H1 (cell line): ENCODE data around the gene ARHGEF38. TPM values are rescaled to one million over a fixed set of nuclear protein-coding genes. Genes with fewer than 3 reads are reported as not detected.

Source experiments
- CTCF ChIA-PET: fragments of 300-600 bp; sonication (Branson Sonifier 250); formaldehyde crosslinking; loops from one replicate; lab custom pipeline; 2021; ENCODE audit not compliant: partially characterized antibody; lab: Charles Lee
- POLR2A ChIA-PET: fragments of 300-600 bp; sonication (Branson Sonifier 250); formaldehyde crosslinking; loops from one replicate; lab custom pipeline; 2021; ENCODE audit warnings: inconsistent platforms; ENCODE audit not compliant: partially characterized antibody; lab: Charles Lee
- DNase-seq, 2 experiments: peaks; one replicate each; pipeline versions ENCODE4 v3.0.0 to v3.0.0-alpha.2; 2010 to 2022; ENCODE audit warnings: low spot score in 2 of 2, low read depth in 1 of 2, mixed read lengths in 1 of 2
- FAIRE-seq: peaks from 2 replicates; lab custom pipeline; 2011; peaks lifted over from hg19 to GRCh38; lab: Jason Lieb, UNC
- H2AFZ ChIP-seq: 2 replicates; pipeline ENCODE4 v1.8.1; 2012; ENCODE audit warnings: low read length, inconsistent platforms
- H2AK5ac ChIP-seq: 2 replicates; pipeline ENCODE4 v1.6.1; 2013; ENCODE audit warnings: low read depth, low read length
- H2BK120ac ChIP-seq: replicated peaks from 2 replicates; pipeline ENCODE3; 2013; ENCODE audit warnings: low read depth, low read length, inconsistent platforms
- H2BK12ac ChIP-seq: 2 replicates; pipeline ENCODE4 v1.6.1; 2013; ENCODE audit warnings: low read depth, low read length
- H2BK15ac ChIP-seq: 2 replicates; pipeline ENCODE4 v1.6.1; 2013; ENCODE audit warnings: low read length
- H2BK20ac ChIP-seq: 2 replicates; pipeline ENCODE4 v1.6.1; 2013; ENCODE audit warnings: low read length
- H2BK5ac ChIP-seq: 2 replicates; pipeline ENCODE4 v1.6.1; 2013; ENCODE audit warnings: low read depth, low read length
- H3K14ac ChIP-seq: 2 replicates; pipeline ENCODE4 v1.6.1; 2013; ENCODE audit warnings: inconsistent platforms; ENCODE audit not compliant: insufficient read length
- H3K18ac ChIP-seq: 2 replicates; pipeline ENCODE4 v1.6.1; 2013; ENCODE audit warnings: low read length; ENCODE audit errors: extremely low read depth
- H3K23ac ChIP-seq: 2 replicates; pipeline ENCODE4 v1.6.1; 2013; ENCODE audit warnings: inconsistent platforms; ENCODE audit not compliant: insufficient read length
- H3K23me2 ChIP-seq: 2 replicates; pipeline ENCODE4 v1.6.1; 2013; ENCODE audit warnings: low read depth, low read length
- H3K27ac ChIP-seq: 2 replicates; pipeline ENCODE4 v1.6.1; 2011; ENCODE audit warnings: low read depth, low read length, inconsistent platforms
- H3K27me3 ChIP-seq, 4 experiments: replicated peaks in 1 of 4; 1 replicate in 1 of 4; 2 replicates in 3 of 4; pipeline versions ENCODE4 v1.6.1 to v1.8.1; 2011 to 2013; ENCODE audit warnings: low read length in 3 of 4, mild to moderate bottlenecking in 3 of 4, inconsistent platforms in 2 of 4, mixed read lengths in 2 of 4, moderate library complexity in 1 of 4; ENCODE audit not compliant: control insufficient read depth in 3 of 4, insufficient read depth in 3 of 4; ENCODE audit errors: extremely low read depth in 1 of 4
- H3K36me3 ChIP-seq, 4 experiments: 2 replicates each; pipeline versions ENCODE4 v1.6.1 to v1.8.1; 2011 to 2013; ENCODE audit warnings: mild to moderate bottlenecking in 4 of 4, low read length in 3 of 4, moderate library complexity in 2 of 4, control low read depth in 1 of 4, inconsistent platforms in 1 of 4; ENCODE audit not compliant: insufficient read depth in 4 of 4, control insufficient read depth in 2 of 4
- H3K4ac ChIP-seq: replicated peaks from 2 replicates; pipeline ENCODE3; 2013; ENCODE audit warnings: low read length, low read depth, mixed read lengths, inconsistent platforms; ENCODE audit not compliant: insufficient read length
- H3K4me1 ChIP-seq, 4 experiments: replicated peaks in 1 of 4; 1 replicate in 1 of 4; 2 replicates in 3 of 4; pipeline versions ENCODE4 v1.6.1 to v1.8.1; 2011 to 2013; ENCODE audit warnings: low read length in 3 of 4, inconsistent platforms in 2 of 4, mixed read lengths in 1 of 4; ENCODE audit not compliant: insufficient read depth in 4 of 4, control insufficient read depth in 3 of 4
- H3K4me2 ChIP-seq, 2 experiments: 2 replicates each; pipeline versions ENCODE4 v1.6.1 to v1.8.1; 2011 to 2013; ENCODE audit warnings: low read depth in 2 of 2, low read length in 2 of 2, control low read depth in 1 of 2, inconsistent platforms in 1 of 2, mild to moderate bottlenecking in 1 of 2; ENCODE audit not compliant: insufficient read depth in 1 of 2
- H3K4me3 ChIP-seq, 4 experiments: fragments of 200-600, 300-600 bp in 1 of 4; sonication (generic), shearing (Covaris generic), sonication (Bioruptor Twin) in 1 of 4; 2 replicates each; pipeline versions ENCODE4 v1.5.1 to v1.8.1; 2011 to 2016; ENCODE audit warnings: low read length in 4 of 4, low read depth in 3 of 4, control low read depth in 2 of 4, inconsistent platforms in 2 of 4, mild to moderate bottlenecking in 2 of 4, mixed read lengths in 1 of 4, moderate library complexity in 1 of 4; ENCODE audit not compliant: insufficient read depth in 2 of 4; ENCODE audit errors: extremely low read depth in 1 of 4
- H3K56ac ChIP-seq: replicated peaks from 2 replicates; pipeline ENCODE3; 2013; ENCODE audit warnings: low read depth, mild to moderate bottlenecking, mixed read lengths, low read length, inconsistent platforms; ENCODE audit not compliant: insufficient read length
- H3K79me1 ChIP-seq: 2 replicates; pipeline ENCODE4 v1.6.1; 2013; ENCODE audit warnings: low read depth, low read length, control low read depth
- H3K79me2 ChIP-seq, 2 experiments: 2 replicates each; pipeline versions ENCODE4 v1.6.1 to v1.8.1; 2012 to 2013; ENCODE audit warnings: low read length in 2 of 2, mild to moderate bottlenecking in 2 of 2, inconsistent platforms in 1 of 2; ENCODE audit not compliant: insufficient read depth in 2 of 2, control insufficient read depth in 1 of 2
- H3K9ac ChIP-seq, 4 experiments: replicated peaks in 1 of 4; 1 replicate in 1 of 4; 2 replicates in 3 of 4; pipeline versions ENCODE4 v1.6.1 to v1.8.1; 2011 to 2013; ENCODE audit warnings: low read depth in 3 of 4, low read length in 3 of 4, control low read depth in 2 of 4, mild to moderate bottlenecking in 2 of 4, moderate library complexity in 2 of 4, inconsistent platforms in 1 of 4; ENCODE audit errors: extremely low read depth in 1 of 4
- H3K9me3 ChIP-seq, 2 experiments: 2 replicates each; pipeline versions ENCODE4 v1.6.1 to v1.8.1; 2012 to 2013; ENCODE audit warnings: mild to moderate bottlenecking in 2 of 2, moderate library complexity in 2 of 2, control low read depth in 1 of 2, inconsistent platforms in 1 of 2, low read depth in 1 of 2, low read length in 1 of 2, mixed read lengths in 1 of 2; ENCODE audit not compliant: insufficient read depth in 2 of 2
- H4K20me1 ChIP-seq, 2 experiments: replicated peaks in 1 of 2; 2 replicates each; pipeline versions ENCODE3 to v1.8.1; 2011 to 2013; ENCODE audit warnings: inconsistent platforms in 2 of 2, low read length in 2 of 2, mild to moderate bottlenecking in 1 of 2; ENCODE audit not compliant: insufficient read depth in 2 of 2, control insufficient read depth in 1 of 2
- H4K5ac ChIP-seq: 2 replicates; pipeline ENCODE4 v1.6.1; 2013; ENCODE audit warnings: low read length, low read depth, mixed read lengths, inconsistent platforms; ENCODE audit not compliant: insufficient read length
- H4K8ac ChIP-seq: 2 replicates; pipeline ENCODE4 v1.8.0; 2013; ENCODE audit warnings: mild to moderate bottlenecking, moderate library complexity, low read length, inconsistent platforms; ENCODE audit not compliant: insufficient read depth; ENCODE audit errors: extremely low read depth
- H4K91ac ChIP-seq: replicated peaks from 2 replicates; pipeline ENCODE3; 2013; ENCODE audit warnings: low read length, mixed read lengths, inconsistent platforms; ENCODE audit not compliant: insufficient read length
- BCL11A ChIP-seq, 2 experiments: IDR thresholded peaks; one replicate each; pipeline ENCODE4 v1.6.1; 2011; ENCODE audit warnings: low read depth in 2 of 2, low read length in 2 of 2, mild to moderate bottlenecking in 2 of 2
- CEBPB ChIP-seq: IDR thresholded peaks from 2 replicates; pipeline ENCODE4 v1.6.1; 2012; ENCODE audit warnings: low read depth, low read length
- CHD2 ChIP-seq: IDR thresholded peaks from 2 replicates; pipeline ENCODE4 v1.6.1; 2012; ENCODE audit warnings: low read length, improper control_type of control experiment
- CTCF ChIP-seq, 3 experiments: IDR thresholded peaks; 1 replicate in 2 of 3; 2 replicates in 1 of 3; pipeline versions ENCODE4 v1.5.1 to v1.6.1; 2011; ENCODE audit warnings: low read length in 3 of 3, mild to moderate bottlenecking in 3 of 3, inconsistent platforms in 2 of 3, low read depth in 1 of 3, moderate library complexity in 1 of 3; ENCODE audit not compliant: insufficient read depth in 1 of 3; ENCODE audit errors: control extremely low read depth in 1 of 3
- TCF12 ChIP-seq: IDR thresholded peaks from 2 replicates; pipeline ENCODE4 v1.6.1; 2011; ENCODE audit warnings: low read depth, mild to moderate bottlenecking, low read length
- WGBS, 2 experiments: shearing (Covaris generic) in 1 of 2; methylation state at CpG; one replicate each; pipeline versions ENCODE4 v1.1.6 to v1.1.7; 2013 to 2015; ENCODE audit warnings: low lambda C conversion rate in 2 of 2, mixed read lengths in 2 of 2, inconsistent platforms in 1 of 2, low coverage in 1 of 2, missing lambda C conversion rate in 1 of 2; ENCODE audit not compliant: insufficient replicate concordance in 2 of 2, insufficient coverage in 1 of 2, insufficient read length in 1 of 2; ENCODE audit errors: extremely low coverage in 1 of 2, missing lambda C conversion rate in 1 of 2; 5-methylcytosine and 5-hydroxymethylcytosine counted together
- polyA plus RNA-seq, 7 experiments: library from polyadenylated mRNA; depleted of rRNA in 3 of 7; stranded (reverse) in 5 of 7; unstranded in 2 of 7; fragments of >200 nt in 5 of 7; fragments of 200-250 nt in 2 of 7; gene quantifications; 1 replicate in 5 of 7; 2 replicates in 1 of 7; 4 replicates in 1 of 7; pipeline versions ENCODE4 v1.2.1 to v1.2.3, GENCODE V29; 2011 to 2013; ENCODE audit warnings: missing spikeins in 2 of 7, mixed read lengths in 2 of 7
- total RNA-seq: library from RNA; stranded (reverse); fragmentation: NEBNext Ultra II Directional; extraction: Animal tissue kit (Norgen Biotek cat#: 25700); gene quantifications from 2 replicates; pipeline ENCODE4 v1.2.1, GENCODE V29; 2021

Gene ARHGEF38
- total and polyA plus RNA-seq, 2 of the 8 experiments (the other 6 are each of a cell fraction or from before 2014, with no cell fraction given) = not detected

- Histone ChIP-seq H4K20me1 (no peaks in the 10 kb centered on the region), H2BK20ac (no peak overlapping the region), H3K14ac (no peak overlapping the region), H3K79me2 (no peaks in the 10 kb centered on the region), H3K56ac (no peak overlapping the region), H4K91ac (no peak overlapping the region), H2BK5ac (no peak overlapping the region), H2BK120ac (no peak overlapping the region), H2BK15ac (no peak overlapping the region), H3K23me2 (no peaks in the 10 kb centered on the region), H3K18ac (no peak overlapping the region), H2AK5ac (no peak overlapping the region), H3K23ac (no peak overlapping the region), H3K27ac (no peak overlapping the region), H3K4ac (no peak overlapping the region), H2AFZ (no peak overlapping the region), H3K9ac (no peak overlapping the region), H3K4me1 (no peaks in the 10 kb centered on the region; a peak in 1 of 7 replicates), H3K4me2 (no peak overlapping the region), H3K36me3 (no peaks in the 10 kb centered on the region), H3K79me1 (no peaks in the 10 kb centered on the region), H3K9me3 (no peaks in the 10 kb centered on the region), H2BK12ac (no peak overlapping the region), H3K4me3 (no peak overlapping the region), H4K8ac (no peak overlapping the region), H4K5ac (no peak overlapping the region), H3K27me3 (no peaks in the 10 kb centered on the region)
- DNase-seq (no peak), FAIRE-seq (no peak)
- WGBS, 2 experiments = 85% methylated on average over 4 of the region's 4 CpGs; no CpG with 5 or more reads in 1 of the 2 experiments
- TF ChIP-seq CHD2 (no peak), CEBPB (no peak), CTCF (IDR thresholded peaks at IDR 0.05; ENCODE audit: control extremely low read depth in 1 of 3, insufficient read depth in 1 of 3, low read depth in 1 of 3, low read length in 3 of 3) (no peak), TCF12 (no peak), BCL11A (IDR thresholded peaks at IDR 0.05; ENCODE audit: low read depth in 2 of 2, low read length in 2 of 2) (no peak)
- ChIA-PET POLR2A (no interaction called here), CTCF (no interaction called here)
Observed at GRCh38 chr4:105613306-105613705, 60.9 kb downstream of the ARHGEF38 start.
